Kidney epithelial cell (primary cell): Measurements from ENCODE around the gene ERC2. TPM values are rescaled to one million over a fixed set of nuclear protein-coding genes. Genes with fewer than 3 reads are reported as not detected.

Experiments
- DNase-seq: peaks from one replicate; pipeline ENCODE4 v3.0.0-alpha.2; 2010; ENCODE audit warnings: low read depth
- H3K27me3 ChIP-seq: 2 replicates; pipeline ENCODE4 v1.6.0; 2011; ENCODE audit warnings: low read length; ENCODE audit not compliant: control insufficient read depth, insufficient read depth
- H3K36me3 ChIP-seq: 2 replicates; pipeline ENCODE4 v1.5.1; 2011; ENCODE audit warnings: low read length; ENCODE audit not compliant: control insufficient read depth, insufficient read depth
- H3K4me3 ChIP-seq: 2 replicates; pipeline ENCODE4 v1.5.1; 2011; ENCODE audit warnings: low read depth, mild to moderate bottlenecking, control low read depth, low read length
- CTCF ChIP-seq: IDR thresholded peaks from 2 replicates; pipeline ENCODE4 v1.5.1; 2011; ENCODE audit warnings: mild to moderate bottlenecking, moderate library complexity, low read length, control low read depth, inconsistent platforms; ENCODE audit not compliant: insufficient read depth, poor library complexity, severe bottlenecking
- total RNA-seq: library from RNA; depleted of rRNA; stranded (reverse); fragments of >200 nt; gene quantifications from 2 replicates; pipeline ENCODE4 v1.2.3, GENCODE V29; 2015

The ERC2 gene
- total RNA-seq, 1 donor from 2014 or later, result 17.0 TPM

- H3K27me3 ChIP-seq, result no peaks in the 10 kb centered on the region
- H3K36me3 ChIP-seq, result peaks cover 1% of the 10 kb centered on the region
- TF ChIP-seq CTCF, result no peak
- DNase-seq, result no peak
- H3K4me3 ChIP-seq, result no peak overlapping the region
Observed at GRCh38 chr3:55947406-55947805, 520.9 kb downstream of the ERC2 start.

- Histone ChIP-seq H3K4me3 (no peak overlapping the region), H3K36me3 (peaks cover 1% of the 10 kb centered on the region), H3K27me3 (no peaks in the 10 kb centered on the region)
- DNase-seq, result no peak
- no peak for TF ChIP-seq CTCF
Observed at GRCh38 chr3:55946574-55947160, 521.6 kb downstream of the ERC2 start.

GRCh38 chr3:55942868-55943267 is 525.4 kb downstream of the ERC2 start:
- DNase-seq, result no peak
- no peak for TF ChIP-seq CTCF

GRCh38 chr3:55939287-55939686 is 529.0 kb downstream of the ERC2 start:
- no peaks in the 10 kb centered on the region for H3K27me3 ChIP-seq
- DNase-seq, result no peak
- TF ChIP-seq CTCF, result no peak
- H3K4me3 ChIP-seq, result no peak overlapping the region
- no peaks in the 10 kb centered on the region for H3K36me3 ChIP-seq

More at GRCh38 chr3:55942868-55943267, 525.4 kb downstream of the ERC2 start:
- H3K36me3 ChIP-seq, result no peaks in the 10 kb centered on the region
- no peak overlapping the region for H3K4me3 ChIP-seq
- no peaks in the 10 kb centered on the region for H3K27me3 ChIP-seq

GRCh38 chr3:55937301-55937700 is 531.0 kb downstream of the ERC2 start:
- TF ChIP-seq CTCF, result no peak
- Histone ChIP-seq H3K4me3 (no peak overlapping the region), H3K36me3 (no peaks in the 10 kb centered on the region), H3K27me3 (no peaks in the 10 kb centered on the region)
- DNase-seq, result no peak

GRCh38 chr3:55936549-55937052 is 531.7 kb downstream of the ERC2 start:
- no peak for TF ChIP-seq CTCF
- no peak overlapping the region for H3K4me3 ChIP-seq
- DNase-seq, result no peak

More at GRCh38 chr3:55936549-55937052, 531.7 kb downstream of the ERC2 start:
- no peaks in the 10 kb centered on the region for H3K27me3 ChIP-seq
- no peaks in the 10 kb centered on the region for H3K36me3 ChIP-seq
